ENCODE results near the gene SNAPIN. TPM values are rescaled to one million over a fixed set of nuclear protein-coding genes. Genes with fewer than 3 reads are reported as not detected.

Gene SNAPIN
- total and polyA plus RNA-seq, 9 of the 15 experiments (the other 6 are each of a cell fraction or from before 2014, with no cell fraction given): 11.2 to 43.9 (median 32.3) TPM

GRCh38 chr1:153616144-153616916 lies 42.2 kb upstream of the SNAPIN start, which contains the start of gene S100A14 (continued):
- TF ChIP-seq, protein P1, sequence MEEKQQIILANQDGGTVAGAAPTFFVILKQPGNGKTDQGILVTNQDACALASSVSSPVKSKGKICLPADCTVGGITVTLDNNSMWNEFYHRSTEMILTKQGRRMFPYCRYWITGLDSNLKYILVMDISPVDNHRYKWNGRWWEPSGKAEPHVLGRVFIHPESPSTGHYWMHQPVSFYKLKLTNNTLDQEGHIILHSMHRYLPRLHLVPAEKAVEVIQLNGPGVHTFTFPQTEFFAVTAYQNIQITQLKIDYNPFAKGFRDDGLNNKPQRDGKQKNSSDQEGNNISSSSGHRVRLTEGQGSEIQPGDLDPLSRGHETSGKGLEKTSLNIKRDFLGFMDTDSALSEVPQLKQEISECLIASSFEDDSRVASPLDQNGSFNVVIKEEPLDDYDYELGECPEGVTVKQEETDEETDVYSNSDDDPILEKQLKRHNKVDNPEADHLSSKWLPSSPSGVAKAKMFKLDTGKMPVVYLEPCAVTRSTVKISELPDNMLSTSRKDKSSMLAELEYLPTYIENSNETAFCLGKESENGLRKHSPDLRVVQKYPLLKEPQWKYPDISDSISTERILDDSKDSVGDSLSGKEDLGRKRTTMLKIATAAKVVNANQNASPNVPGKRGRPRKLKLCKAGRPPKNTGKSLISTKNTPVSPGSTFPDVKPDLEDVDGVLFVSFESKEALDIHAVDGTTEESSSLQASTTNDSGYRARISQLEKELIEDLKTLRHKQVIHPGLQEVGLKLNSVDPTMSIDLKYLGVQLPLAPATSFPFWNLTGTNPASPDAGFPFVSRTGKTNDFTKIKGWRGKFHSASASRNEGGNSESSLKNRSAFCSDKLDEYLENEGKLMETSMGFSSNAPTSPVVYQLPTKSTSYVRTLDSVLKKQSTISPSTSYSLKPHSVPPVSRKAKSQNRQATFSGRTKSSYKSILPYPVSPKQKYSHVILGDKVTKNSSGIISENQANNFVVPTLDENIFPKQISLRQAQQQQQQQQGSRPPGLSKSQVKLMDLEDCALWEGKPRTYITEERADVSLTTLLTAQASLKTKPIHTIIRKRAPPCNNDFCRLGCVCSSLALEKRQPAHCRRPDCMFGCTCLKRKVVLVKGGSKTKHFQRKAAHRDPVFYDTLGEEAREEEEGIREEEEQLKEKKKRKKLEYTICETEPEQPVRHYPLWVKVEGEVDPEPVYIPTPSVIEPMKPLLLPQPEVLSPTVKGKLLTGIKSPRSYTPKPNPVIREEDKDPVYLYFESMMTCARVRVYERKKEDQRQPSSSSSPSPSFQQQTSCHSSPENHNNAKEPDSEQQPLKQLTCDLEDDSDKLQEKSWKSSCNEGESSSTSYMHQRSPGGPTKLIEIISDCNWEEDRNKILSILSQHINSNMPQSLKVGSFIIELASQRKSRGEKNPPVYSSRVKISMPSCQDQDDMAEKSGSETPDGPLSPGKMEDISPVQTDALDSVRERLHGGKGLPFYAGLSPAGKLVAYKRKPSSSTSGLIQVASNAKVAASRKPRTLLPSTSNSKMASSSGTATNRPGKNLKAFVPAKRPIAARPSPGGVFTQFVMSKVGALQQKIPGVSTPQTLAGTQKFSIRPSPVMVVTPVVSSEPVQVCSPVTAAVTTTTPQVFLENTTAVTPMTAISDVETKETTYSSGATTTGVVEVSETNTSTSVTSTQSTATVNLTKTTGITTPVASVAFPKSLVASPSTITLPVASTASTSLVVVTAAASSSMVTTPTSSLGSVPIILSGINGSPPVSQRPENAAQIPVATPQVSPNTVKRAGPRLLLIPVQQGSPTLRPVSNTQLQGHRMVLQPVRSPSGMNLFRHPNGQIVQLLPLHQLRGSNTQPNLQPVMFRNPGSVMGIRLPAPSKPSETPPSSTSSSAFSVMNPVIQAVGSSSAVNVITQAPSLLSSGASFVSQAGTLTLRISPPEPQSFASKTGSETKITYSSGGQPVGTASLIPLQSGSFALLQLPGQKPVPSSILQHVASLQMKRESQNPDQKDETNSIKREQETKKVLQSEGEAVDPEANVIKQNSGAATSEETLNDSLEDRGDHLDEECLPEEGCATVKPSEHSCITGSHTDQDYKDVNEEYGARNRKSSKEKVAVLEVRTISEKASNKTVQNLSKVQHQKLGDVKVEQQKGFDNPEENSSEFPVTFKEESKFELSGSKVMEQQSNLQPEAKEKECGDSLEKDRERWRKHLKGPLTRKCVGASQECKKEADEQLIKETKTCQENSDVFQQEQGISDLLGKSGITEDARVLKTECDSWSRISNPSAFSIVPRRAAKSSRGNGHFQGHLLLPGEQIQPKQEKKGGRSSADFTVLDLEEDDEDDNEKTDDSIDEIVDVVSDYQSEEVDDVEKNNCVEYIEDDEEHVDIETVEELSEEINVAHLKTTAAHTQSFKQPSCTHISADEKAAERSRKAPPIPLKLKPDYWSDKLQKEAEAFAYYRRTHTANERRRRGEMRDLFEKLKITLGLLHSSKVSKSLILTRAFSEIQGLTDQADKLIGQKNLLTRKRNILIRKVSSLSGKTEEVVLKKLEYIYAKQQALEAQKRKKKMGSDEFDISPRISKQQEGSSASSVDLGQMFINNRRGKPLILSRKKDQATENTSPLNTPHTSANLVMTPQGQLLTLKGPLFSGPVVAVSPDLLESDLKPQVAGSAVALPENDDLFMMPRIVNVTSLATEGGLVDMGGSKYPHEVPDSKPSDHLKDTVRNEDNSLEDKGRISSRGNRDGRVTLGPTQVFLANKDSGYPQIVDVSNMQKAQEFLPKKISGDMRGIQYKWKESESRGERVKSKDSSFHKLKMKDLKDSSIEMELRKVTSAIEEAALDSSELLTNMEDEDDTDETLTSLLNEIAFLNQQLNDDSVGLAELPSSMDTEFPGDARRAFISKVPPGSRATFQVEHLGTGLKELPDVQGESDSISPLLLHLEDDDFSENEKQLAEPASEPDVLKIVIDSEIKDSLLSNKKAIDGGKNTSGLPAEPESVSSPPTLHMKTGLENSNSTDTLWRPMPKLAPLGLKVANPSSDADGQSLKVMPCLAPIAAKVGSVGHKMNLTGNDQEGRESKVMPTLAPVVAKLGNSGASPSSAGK (IDR thresholded peaks at IDR 0.05): peak; percentile 75
- TF ChIP-seq NR2C2 (CRISPR knock-in tag; IDR thresholded peaks at IDR 0.05) (no peak), NR2C2 (tag; IDR thresholded peaks at IDR 0.05) (peak; percentile 42; the same call in 1 of the 2 replicates), RBFOX2 (IDR thresholded peaks at IDR 0.05; ENCODE audit: low read depth, low read length) (0 out of 2 replicates have a peak, but pooled peaks have one; percentile 11), EP400 (IDR thresholded peaks at IDR 0.05) (peak; percentile 26; the same call in 1 of the 2 replicates), PRDM10 (IDR thresholded peaks at IDR 0.05; ENCODE audit: partially characterized antibody) (peak; percentile 60), L3MBTL2 (IDR thresholded peaks at IDR 0.05) (0 out of 2 replicates have a peak, but pooled peaks have one; percentile 52)

Data from K562 (cell line).